HG03139 (cell line): Measurements from ENCODE around the gene FTCDNL1.

Source experiments
- ATAC-seq: cut with Tn5 transposase; IDR thresholded peaks from one replicate; pipeline ENCODE4 v1.9.1; 2021; ENCODE audit not compliant: unreplicated experiment

The FTCDNL1 gene

GRCh38 chr2:199842631-199843395 is 8.2 kb downstream of the FTCDNL1 start:
- no peak for ATAC-seq

DNA sequence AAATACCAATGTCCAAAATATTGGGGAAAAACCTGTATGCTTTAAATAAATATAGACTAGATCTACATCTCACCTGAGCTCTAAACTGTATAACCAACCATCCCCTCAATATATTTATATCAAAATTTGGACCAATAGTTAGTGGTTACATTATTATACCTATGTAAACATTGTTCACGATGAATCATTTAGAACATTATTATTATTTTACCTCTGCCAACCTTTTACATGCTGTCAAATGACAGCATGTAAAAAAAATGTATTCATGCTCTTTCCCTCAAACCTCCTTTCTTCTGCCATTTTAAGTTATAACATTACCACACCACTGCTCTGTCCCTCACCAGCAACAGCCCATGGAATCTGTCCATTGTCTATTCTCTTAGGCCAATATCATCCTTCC is 9.6 kb downstream of the FTCDNL1 start:
- no peak for ATAC-seq

GRCh38 chr2:199838399-199838798 is 12.6 kb downstream of the FTCDNL1 start:
- ATAC-seq = no peak

- no peak for ATAC-seq
These were observed 14.0 kb downstream of the FTCDNL1 start for GRCh38 chr2:199836943-199837342.

- no peak for ATAC-seq
These were observed 17.5 kb downstream of the FTCDNL1 start for GRCh38 chr2:199833525-199833924.

GRCh38 chr2:199830531-199830930 is 20.5 kb downstream of the FTCDNL1 start:
- ATAC-seq = no peak

DNA sequence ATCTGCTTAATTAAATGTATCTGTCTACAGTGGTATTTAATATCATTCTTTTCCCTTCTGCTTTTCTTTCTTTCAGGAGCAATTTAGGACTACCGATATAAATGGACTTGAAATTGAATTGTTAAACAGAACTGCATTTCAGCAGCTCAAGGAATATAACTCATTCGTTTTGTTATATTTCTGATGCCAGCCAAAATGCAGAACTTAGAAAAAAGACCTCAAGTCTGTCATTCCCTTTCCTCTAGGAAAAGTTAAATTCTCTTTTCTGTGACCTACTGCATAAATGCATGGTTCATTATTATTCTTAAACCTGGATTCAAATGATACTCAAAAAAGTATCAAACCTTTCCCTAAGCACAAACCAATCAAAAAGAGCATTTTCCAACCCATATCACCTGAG is 21.4 kb downstream of the FTCDNL1 start:
- ATAC-seq = no peak

- no peak for ATAC-seq
These were observed 31.2 kb downstream of the FTCDNL1 start for GRCh38 chr2:199819746-199820145.

DNA sequence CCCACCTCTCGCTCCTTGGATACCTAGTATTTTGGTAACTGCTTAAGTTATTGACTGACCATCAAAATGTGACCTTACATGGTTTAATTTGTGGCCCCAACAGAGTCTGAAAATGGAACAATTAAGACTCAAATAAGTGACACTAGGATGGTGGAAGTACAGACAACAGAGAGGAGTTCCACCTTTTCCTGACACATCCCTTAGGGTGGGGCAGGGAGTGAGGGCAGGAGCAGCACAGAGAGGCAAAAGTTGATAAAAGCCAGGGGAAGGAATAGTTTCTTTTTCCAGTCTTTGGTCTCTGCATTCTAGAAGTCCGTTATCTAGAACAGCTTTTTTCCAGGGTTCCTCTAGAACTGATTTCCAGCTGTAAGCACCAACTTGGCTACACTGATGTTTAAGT is 32.2 kb downstream of the FTCDNL1 start:
- no peak for ATAC-seq

DNA sequence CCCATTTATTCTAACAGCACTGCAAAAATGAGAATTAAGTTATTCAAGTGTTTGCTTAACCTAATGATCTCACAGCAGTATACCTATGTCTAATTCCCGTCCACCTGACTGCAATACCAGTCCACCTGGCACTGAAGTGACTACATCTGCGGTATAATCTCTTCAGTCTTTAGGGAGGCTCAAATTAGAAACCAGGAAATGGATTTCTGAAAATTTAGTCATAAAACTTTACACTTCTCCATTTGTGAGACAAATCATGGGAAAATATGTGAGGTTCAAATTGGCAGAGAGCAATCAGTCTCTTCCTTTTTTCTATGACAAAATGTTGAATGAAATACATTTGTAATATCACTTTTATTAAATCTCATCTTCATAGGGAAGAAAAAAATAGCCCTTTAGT is 33.0 kb downstream of the FTCDNL1 start:
- ATAC-seq = no peak

GRCh38 chr2:199814817-199815211 is 36.2 kb downstream of the FTCDNL1 start:
- no peak for ATAC-seq

DNA sequence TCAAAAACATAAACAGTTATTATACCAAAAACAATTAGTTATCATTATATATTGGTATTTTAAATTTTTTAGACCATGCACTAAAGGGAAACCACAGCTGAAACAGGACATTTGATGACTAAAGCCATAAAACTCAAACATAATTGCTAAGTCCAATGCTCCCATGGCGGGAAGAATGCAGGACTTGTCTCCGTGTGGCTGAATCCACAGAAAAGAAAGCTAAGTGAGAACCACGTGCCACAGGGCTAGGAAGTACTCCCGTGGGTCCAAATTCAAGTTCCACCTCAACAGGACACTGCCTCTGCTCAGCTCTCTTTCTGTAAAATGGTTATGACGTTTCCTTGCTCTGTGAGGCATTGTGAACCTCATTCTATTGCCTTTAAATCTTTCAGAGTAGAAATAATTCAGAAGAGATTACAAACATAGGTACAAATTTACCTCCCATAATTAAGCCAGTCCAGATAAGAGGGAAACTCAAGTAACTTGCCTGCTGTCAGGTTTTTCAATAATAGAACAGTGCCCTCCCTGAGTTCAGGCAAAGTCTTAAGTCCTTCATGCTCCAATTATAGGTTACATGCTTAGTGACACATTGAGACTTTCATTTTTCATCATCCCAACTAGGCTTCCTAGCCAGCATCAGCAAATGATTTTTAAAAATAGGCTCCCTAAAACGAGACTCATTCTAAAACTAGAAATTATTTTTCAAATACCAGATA is 36.7 kb downstream of the FTCDNL1 start:
- ATAC-seq = no peak

DNA sequence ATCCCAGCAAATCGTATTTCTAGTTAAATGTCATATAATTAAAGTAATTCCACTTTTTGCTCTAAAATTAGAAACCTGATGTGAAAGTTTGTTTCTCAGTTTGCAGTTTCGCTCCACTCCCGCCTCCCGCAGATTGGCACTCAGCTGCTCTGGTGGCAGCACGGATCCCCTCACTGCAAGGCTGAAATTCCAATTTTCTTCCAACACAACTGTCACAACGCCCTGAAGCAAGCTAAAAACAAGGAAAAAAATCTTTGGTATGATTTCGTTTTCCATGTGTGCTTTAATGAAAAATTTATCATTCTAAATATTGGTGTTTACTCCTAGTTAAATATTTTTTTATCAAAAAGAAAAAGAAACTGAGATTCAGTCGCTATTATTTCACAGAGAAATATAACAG is 38.5 kb downstream of the FTCDNL1 start:
- no peak for ATAC-seq

DNA sequence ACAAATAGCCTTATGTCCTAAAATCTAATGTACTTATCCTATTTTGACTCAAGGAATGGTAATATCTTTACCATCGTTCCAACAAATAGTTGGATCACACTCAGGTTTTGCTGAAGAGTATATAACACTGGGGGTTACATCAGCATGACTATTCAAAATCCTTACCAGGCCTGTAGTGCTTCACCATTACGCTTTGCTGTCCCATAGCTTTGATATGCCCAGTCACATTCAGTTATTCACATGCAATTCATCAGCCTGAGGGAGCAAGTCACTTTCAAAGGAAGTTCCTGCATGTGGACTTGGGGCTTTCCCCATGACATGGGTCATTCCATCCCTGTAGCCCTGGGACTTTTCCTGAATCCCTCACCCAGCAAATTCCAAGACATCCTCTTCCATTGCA is 39.6 kb downstream of the FTCDNL1 start:
- ATAC-seq = no peak

GRCh38 chr2:199810422-199811171 is 40.4 kb downstream of the FTCDNL1 start:
- ATAC-seq = no peak

GRCh38 chr2:199807966-199808365 is 43.0 kb downstream of the FTCDNL1 start:
- no peak for ATAC-seq

DNA sequence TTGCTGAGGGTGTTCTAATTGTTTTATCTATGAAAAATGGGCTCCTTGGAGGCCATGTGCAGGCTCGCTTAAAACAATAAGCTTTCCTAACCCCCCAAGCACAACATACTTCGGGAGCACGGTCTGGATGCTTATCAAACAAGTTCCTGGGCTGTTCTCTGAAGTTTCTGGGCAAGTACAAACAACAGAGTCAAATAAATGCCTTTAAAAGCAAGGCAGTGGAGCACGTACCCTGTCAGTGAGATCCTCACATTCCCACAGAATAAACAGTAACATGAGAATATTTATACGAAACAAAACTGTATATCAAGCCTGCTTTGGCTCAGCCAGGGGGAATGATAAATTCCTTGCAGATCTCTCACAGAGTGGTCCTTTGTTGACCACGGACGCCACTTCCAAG is 44.8 kb downstream of the FTCDNL1 start:
- no peak for ATAC-seq

GRCh38 chr2:199804831-199805230 is 46.2 kb downstream of the FTCDNL1 start:
- no peak for ATAC-seq

GRCh38 chr2:199798831-199799580 is 52.0 kb downstream of the FTCDNL1 start:
- no peak for ATAC-seq

- ATAC-seq = peak; percentile 75
These were observed 53.3 kb downstream of the FTCDNL1 start for GRCh38 chr2:199797431-199798403.
